Measurements from ENCODE around the gene CCDC201.

GRCh38 chr7:45891462-45892402, 18.9 kb upstream of the CCDC201 start:
- no peak for TF ChIP-seq CTCF (IDR thresholded peaks at IDR 0.05)
- TF ChIP-seq POLR2A (IDR thresholded peaks at IDR 0.05): no peak
- no peak for TF ChIP-seq POLR2AphosphoS5 (IDR thresholded peaks at IDR 0.05)
- no peak for TF ChIP-seq EP300 (IDR thresholded peaks at IDR 0.05)

Measured in sigmoid colon (tissue), 4 donors.